Fibroblast of skin of back (primary cell): Measurements from ENCODE around the gene AGBL1. TPM values are rescaled to one million over a fixed set of nuclear protein-coding genes. Genes with fewer than 3 reads are reported as not detected.

Experiments used
- DNase-seq: peaks from one replicate; pipeline ENCODE4 v3.0.0-alpha.2; 2013
- polyA plus RNA-seq, 2 experiments: library from polyadenylated mRNA; unstranded; fragments of 120-200 nt; gene quantifications; one replicate each; pipeline ENCODE4 v1.2.1, GENCODE V29; 2013; ENCODE audit not compliant: insufficient read length in 2 of 2

Gene AGBL1
- polyA plus RNA-seq (2013, experiment 1 of 2; ENCODE audit: insufficient read length) = not detected
- polyA plus RNA-seq (2013, experiment 2 of 2; ENCODE audit: insufficient read length) = 0.04 TPM

DNA sequence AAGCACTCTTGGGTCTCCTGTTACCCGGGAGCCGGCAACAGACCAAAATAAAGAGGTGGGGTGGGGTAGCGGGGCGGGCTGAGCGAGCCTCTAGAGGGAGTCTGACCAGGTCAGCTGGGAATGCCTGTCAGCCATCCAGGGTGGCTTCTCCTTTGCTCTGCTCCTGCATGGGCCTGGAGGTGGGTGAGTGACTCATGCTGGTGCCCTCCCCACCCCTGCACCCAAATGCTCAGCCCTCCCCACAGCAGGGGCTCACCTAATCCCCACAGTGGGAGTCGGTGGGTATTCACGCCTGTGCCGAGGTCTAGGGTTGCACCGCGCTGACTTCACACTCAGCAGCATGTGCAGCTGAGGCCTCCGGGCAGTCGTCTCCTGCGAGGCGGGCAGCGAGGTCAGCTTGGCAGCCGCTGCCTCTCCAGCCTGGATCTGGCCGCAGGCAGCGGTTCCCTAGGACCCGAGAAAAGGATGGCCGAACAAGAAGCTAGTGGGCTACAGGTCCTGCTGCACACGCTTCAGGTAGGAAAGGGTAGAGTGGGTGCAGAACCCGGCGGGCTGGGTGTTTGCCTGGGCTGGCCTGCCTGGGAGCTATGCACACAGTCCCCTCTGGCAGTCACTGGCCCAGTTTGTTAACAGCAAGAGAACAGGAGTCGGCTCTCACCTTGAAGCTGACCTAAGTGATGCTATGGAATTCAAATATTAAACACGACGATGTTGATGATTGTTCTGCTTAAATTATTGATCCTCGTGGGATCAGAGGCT, at the start of gene AGBL1:
Gene AGBL1 (plus strand): TSS at position 364 of the 759 bp plus-strand sequence.
- no peak for DNase-seq

DNA sequence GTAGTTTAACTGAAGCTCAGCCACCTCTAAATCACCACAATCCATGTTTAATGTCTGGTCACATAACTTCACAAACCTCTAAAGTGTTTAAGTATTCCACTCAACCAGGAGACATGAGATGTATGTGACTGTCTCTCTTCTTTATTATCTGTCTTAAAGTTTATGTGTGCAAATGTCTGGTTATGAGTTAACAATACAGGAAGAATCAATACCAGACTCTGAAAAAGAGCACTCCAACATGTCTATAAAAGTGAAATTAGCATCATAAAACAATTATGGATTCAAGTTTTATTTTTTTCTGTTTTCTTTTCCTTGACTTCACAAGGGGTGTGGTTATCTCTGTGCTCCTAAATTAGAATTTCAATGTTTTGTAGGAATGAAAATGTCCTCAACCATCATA, 44.8 kb upstream of the AGBL1 start:
- DNase-seq = no peak

DNA sequence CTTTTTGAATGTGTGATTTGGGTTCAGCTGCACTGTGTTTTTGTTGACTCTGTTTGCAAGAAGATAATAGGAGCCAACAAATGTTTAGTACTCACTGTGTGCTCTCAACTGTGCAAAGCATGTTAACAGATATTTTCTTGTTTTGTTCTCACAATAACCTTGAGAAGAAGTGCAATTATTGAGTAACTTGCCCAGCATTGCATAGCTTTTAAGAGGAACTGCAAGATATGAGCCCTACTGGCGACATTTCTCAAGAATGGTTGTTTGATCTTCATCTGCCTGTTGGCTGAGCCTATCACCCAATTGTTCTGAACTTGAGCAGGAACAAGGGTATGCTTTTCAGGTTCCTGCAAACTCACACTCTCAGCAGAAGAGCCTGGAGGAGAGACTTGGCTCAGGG, 43.4 kb upstream of the AGBL1 start:
- DNase-seq = no peak

DNA sequence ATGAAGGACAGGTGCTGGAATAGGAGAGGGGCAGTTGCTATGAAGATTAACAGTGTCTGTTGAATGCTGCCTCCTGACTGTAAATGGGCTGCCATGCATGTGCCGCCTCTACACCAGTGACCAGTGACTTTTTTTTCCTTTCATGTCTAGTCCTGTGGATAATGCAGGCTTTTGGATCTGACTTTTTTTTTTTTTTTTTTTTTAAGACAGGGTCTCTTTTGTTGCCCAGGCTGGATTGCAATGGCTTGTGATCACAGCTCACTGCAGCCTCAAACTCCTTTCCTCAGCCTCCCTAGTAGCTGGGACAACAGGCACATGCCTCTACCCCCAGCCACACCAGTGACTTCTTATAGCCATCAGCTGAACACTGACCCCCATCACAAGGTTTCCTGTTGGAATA, 41.2 kb upstream of the AGBL1 start:
- no peak for DNase-seq

DNA sequence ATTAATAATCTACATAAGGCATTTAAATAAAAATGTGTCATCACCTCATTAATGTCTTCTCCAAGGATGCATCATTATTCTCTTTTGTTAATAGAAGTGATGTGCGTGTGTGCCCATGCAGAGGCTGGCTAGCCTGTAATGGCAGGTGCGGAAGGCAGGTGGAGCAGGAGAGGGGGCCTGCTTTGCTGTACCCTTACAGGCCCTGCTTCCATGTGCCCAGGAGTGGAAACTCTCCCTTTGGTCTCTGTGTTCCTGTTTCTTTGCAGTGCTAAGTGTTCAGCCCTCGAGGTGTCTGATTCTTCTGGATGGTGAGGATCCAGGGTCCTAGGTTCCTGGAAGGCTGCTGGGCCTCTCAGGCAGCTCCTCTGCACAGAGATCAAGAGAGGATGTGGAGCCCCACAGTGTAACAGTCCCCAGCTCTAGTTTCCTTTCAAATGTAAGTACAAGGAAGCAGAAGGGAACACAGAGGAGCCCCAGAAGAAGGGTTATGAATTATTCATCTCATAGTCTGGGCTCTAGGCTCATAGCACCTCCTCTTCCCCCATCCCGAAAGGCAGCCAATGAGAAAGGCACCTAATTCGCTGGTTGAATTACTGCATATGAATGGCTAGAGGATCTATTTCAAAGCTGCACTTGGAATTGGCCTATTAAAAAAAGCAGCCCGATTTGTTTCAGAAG, 39.2 kb upstream of the AGBL1 start:
- no peak for DNase-seq

DNA sequence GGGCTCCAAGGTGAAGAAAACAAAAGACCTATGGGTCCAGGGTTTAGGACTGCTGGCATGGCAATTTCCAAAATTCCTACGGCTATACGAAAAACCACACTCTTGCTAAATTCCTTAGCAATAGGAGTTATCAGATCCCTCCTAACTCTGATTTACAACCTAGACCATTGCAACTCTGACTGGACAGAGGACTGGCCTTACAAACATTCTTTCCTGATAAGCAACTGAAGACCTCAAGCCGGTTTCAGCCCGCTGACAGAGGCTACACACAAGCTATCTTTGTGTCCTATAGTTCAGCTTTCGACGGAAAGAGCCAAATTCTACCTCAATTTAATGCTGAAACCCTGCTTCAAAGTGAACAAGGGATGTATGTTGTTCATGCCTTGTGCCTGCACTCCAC, 38.3 kb upstream of the AGBL1 start:
- no peak for DNase-seq

DNA sequence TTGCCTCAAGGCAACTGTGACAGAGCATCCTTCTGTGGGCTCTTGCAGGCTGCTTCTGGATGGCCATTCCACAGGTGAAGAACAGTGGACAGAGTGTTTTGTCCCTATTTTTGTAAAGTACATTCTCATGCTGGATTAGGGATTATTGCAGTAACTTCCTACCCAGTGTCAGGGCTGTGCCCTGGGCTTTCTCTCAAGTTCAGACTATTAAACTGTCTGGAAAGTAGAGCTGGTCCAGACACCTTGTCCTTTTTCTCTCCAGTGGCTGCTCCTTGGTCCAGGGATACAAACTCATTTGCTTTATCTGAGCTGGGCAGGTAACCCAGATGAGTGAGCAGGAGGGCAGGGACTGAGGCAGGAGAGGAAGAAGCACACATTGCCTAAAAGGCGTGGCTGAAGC, 37.4 kb upstream of the AGBL1 start:
- no peak for DNase-seq

DNA sequence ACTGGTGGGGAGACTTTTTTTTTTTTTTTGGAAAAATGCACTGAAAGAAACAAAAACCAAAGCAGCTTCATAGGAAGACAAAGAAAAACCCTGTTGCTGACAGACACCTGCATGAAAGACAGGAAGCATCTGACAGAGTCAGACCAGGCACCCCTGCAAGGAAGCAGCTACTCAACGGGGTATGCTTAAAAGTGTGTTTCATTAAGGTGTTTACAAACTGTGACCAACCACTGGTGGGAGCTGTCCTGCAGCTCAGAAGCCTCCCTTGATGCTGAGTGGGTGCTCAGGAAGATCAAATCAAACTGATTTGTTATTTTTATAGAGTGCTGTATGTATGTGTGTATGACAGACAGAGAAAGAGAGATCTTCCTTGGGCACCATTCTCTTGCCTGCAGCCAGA, 34.7 kb upstream of the AGBL1 start:
- DNase-seq = no peak

DNA sequence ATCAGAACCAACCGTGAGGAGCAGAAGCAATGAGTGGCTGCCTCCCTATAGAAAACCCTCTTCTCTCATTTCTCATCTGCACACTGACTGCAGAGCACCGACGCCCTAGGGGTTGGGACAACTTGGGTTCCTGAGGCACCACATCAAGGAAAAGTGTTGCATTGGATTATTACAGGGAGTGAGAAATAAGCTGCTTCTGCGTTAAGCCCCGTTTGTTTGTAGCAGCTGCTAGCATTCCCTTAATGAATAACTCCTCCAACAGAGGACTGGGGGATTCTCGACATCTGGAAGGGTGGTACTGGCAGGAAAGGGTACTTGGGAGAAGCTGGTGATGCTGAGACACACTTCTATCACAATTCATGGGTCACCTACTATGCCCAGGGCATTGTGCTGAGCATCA, 25.3 kb upstream of the AGBL1 start:
- no peak for DNase-seq

DNA sequence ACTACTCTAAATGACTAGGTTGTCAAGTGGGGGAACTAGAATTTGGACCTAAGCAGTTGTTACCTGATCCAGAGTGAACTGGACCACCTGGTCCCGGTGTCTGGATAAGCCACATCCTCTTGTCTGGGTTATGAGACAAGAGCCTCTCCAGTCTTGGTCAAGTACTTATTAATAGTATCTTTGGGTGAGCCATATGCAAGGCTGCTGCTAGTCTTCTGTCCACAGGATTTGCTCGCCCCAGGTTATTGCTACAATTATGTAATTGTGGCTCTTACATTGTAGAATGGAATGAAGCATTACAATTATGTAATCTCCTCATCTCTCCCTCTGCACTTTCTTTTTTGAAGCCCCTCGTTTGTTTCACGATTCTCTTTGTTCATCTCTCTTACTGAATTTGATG, 24.0 kb upstream of the AGBL1 start:
- no peak for DNase-seq

DNA sequence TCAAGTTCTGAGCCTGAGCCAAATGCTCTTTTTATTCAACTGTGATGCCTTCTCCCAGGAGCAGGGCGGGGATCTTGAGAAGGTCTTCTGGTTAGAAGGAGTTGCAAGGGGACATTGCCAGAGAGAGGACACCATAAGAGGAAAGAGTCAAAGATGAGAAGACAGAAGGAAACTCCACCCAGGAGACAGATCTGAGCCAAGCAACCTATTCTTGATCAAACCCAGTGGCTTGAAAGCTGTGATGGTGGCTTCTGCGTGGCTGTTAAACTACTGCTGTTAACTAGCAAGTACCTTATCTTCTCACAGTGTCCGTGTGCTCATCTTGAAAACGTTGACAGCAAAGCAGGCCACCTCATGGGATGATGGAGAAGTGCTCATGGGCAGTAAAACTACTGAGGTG, 19.8 kb upstream of the AGBL1 start:
- no peak for DNase-seq

DNA sequence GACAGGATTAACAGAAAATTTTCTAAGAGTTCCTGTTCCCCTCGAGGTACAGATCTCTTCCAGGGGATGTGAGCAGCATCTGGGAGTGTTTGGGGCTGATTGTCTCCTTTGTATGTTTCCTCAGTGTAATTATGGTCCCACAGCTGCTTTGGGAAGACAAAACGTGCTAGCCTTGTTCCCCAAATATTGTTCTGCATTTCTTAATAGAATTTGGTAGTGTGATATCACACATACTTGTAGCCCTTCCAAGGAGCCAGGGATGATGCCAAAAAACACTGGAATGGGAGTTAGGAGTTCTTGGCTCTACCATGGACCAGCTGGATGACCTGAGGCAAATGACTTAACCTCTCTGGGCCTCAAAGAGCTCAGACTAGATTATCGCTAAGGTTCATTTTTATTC, 19.0 kb upstream of the AGBL1 start:
- DNase-seq = no peak

DNA sequence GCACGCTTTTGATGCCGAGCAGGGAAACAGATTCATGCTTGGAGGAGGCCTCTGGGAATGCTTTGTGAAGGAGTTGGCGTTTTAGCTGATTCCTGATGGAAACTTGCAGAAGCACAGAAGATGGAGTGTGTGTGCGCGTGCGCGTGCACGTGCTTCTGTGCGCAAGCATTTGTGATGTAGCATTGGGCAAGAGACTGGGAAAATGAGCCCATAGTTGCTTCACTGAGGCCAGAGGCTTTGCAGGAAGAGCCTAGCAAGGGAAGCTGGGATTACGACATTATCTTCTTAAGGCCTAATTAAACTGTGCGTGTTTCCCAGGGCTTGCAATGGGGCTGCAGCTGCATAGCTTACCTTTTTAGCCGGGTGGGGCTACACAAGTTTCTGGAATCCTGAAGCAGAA, 18.1 kb upstream of the AGBL1 start:
- DNase-seq = no peak

DNA sequence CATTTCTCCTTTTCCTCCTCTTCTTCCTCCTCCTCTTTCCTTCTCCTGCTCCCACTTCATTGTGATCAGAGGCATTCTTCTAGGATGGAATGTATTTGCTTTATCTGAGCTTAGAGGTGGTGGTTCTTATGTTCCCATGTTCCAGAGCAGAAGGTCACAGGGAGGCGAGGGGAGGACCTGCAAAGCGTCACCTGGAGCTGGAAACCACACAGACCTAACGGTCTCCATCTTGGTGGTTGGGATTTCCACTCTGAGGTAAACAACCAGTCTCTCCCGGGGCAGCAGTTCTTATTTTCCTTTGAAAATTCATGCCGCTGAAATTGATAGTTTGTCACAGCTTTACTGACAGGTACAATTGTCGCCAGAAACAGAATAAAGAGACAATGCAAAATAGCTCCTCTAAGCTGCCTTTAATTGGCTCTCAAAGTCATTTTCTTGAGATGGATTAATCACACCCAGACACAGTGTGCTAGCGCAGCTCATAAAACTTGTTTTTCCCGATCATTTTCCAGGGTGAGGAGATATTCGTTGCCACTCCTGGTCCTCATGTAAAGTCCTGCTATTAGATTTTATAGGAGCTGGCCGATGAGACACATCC, 16.9 kb upstream of the AGBL1 start:
- DNase-seq = no peak

DNA sequence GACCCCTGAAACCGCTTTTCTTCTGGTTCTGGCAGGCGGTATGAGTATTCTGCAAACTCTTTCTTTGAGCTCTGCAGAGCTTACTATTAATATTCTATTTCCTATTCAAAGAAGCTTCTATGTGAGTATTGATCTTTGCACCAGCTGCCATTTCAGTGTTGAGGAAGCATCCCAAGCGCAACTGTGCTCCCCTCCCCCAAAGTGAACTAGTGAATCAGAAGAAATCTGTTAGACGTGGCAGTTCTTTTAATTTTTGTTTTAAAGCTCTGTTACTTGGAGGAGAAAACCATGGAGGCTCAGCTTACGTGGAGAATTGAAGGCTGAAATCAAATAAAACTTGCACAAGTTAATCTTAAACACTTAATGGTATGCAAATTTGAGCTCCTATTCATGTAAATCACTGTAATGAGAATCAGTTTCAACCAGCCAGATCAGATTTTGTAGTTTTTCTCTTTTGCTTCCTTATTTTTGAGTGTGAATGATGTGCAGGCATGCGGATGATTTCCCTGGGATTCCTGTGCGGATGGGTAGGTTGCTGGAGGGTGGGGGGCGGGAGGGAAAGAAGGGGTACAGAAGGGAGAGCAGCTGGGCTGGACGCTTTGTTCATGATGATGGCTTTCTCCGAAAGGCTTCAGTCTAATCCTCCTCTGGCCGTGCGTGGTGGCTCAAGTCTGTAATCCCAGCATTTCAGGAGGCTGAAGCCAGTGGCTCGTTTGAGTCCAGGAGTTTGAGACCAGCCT, 16.1 kb upstream of the AGBL1 start:
- DNase-seq = no peak

DNA sequence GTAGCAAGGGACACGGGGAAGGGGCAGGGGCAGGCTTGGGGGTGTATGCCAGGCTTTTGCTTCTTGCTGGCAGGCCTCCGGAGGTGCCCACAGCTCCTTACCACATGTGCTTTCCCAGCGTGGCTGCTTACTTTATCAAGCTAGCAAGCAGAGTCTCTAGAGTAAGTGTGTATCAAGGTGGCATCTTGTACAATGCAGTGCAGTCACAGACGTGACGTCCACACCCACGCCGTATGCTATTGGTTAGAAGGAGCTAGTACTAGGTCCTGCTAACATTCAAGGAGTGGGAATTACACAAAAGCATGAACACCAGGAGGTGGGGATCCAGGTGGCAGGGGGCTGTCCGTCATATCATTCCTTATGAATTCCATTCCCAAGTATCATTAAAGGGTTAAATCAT, 15.3 kb upstream of the AGBL1 start:
- DNase-seq = no peak

DNA sequence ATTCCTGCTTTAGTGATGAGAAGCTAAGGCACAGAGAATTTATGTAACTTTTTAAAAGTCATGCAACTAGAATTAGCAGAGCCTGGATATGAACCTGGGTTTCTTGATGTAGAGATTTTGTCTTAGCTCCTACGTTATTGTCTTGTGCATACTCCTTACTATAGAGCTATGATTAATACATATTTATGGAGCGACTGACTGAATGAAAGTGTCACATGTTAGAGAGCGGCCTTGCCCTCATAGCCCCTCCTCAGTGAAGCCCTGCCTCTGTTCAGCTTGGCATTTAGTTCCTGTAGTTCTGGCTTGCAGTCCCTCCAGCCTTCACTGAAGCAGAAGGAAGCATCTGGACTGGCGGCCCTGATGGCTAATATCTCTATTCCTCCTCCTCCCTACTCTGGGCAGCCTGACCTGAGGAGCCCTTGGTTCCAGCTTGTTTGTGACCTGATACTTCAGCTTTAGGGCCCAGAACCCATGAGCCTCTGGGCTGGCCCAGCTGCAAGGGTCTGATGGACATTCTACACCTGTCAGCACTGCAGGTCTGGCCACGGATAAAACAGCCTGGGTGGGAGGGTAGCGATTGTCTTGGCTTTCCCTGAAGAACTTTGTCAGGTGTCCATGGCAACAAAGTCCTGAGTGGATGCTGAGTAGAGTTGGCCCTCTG, 13.4 kb upstream of the AGBL1 start:
- DNase-seq = no peak

DNA sequence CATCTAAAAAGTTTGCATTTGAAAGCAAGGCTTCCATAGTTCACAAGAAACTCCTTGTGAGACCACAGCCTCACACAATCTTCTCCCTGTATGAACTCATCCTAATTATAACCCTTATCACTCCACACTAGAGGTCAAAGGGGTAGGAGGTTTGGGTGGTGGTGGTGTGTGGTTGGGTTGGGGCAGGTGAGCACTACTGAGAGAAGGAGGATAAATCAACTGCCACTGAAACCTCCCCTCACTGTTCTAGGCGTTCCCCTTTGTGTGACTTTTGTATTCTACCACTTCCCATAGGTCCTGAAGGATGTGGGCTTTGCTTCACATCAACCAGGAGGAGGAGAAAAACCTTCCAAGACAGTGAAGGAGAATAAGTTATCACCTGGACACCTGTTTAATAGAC, 6.4 kb upstream of the AGBL1 start:
- no peak for DNase-seq

DNA sequence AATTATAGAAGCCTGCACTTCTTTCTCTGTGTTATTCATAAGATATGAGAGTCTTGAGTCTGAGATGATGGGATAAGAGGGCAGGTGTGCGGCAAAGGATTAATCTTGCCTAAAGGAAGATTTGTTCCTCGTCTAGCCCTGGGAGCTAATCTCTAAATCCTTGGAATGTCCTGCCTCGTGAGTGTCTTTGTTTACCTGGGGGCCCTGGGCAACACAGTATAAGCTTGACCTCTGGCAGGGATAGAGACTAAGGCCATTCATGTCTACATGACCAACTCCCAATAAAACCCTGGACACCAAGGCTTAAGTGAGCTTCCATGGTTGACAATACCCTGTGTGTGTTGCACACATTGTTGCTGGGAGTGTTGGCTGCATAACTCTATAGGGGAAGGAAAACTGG, 3.2 kb upstream of the AGBL1 start:
- DNase-seq = no peak

DNA sequence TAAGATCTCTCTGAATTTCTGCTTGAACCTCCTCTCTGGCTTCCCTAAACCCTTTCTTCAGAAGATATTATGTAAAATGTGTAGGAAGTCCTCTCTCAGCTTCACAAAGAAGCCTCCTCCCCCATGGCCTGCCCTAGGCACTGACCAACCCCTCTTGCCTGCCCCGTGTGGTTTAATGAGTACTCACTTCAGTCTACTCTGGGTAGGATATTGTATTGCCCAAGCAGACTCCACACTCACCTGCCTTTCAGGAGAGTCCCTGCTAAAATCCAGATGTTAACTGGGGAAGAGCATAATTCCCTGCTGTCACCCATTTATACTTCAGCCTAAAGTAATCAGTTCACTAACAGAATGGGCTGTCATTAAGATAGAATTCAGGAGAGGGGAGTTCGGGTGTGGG, 2.6 kb upstream of the AGBL1 start:
- no peak for DNase-seq

DNA sequence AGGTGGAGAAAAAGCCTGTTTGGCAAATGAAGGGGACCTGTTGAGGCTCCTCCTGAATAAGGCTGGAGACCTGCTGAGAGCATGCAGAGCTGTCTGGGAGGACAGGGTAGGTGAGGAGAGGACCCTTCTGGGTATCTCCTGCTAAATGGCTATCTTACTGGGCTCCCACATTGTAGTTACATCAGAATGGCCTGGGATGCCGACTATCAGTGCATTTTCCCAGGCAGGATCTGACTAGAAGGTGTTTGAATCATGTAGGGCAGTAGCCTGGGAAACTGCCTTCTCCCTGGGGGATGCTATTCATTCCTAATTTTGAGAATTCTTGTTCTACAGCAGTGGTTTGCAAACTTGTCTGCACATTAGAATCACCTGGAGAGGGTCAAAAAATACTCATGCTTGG, 631 bp downstream of the AGBL1 start:
- no peak for DNase-seq

DNA sequence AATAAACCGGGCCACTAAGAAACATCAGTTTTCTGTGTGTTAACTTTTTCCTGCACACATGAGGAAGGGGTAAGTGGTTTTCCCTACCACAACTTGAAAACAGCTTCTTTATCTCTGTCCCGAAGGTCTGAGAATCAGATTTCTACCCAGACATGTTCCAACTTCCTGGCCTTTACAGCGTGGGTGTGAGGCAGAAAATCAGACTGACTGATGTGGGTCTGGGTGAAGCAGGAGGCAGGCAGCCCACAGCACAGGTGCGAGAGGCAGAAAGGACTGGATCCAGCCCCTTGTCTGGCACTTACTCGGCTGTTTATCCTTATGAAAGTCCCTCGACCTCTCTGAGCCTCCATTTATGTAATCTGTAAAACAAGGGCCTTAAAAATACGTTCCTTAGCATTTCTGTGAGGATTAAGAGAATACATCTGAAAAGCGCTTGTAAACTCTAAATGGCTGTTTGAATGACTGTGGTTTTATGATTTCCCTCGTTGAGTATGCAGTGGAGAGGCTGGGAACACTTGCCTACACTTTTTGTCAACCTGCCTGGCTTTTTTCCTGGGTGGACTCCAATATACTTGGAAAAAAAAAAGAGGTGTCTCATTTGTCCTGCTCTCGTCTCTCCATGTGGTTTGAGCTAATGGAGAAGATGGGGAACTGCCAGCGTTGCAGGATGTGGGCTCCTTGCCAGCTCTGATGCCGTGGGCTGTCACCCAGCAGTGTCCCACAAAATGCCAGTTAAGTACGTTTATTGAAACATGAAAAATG, 3.1 kb downstream of the AGBL1 start:
- DNase-seq = no peak
